HG03103 (cell line): ENCODE measurements around the gene COL5A1.
"Not testable (repeated sequence)": the region's sequence is repeated elsewhere in the genome, so short reads cannot be mapped to it uniquely, and the experiment has no call there.

ENCODE experiments used
- ATAC-seq: cut with Tn5 transposase; IDR thresholded peaks from one replicate; pipeline ENCODE4 v1.9.1; 2021; ENCODE audit warnings: low read depth; ENCODE audit not compliant: unreplicated experiment

COL5A1 gene

DNA sequence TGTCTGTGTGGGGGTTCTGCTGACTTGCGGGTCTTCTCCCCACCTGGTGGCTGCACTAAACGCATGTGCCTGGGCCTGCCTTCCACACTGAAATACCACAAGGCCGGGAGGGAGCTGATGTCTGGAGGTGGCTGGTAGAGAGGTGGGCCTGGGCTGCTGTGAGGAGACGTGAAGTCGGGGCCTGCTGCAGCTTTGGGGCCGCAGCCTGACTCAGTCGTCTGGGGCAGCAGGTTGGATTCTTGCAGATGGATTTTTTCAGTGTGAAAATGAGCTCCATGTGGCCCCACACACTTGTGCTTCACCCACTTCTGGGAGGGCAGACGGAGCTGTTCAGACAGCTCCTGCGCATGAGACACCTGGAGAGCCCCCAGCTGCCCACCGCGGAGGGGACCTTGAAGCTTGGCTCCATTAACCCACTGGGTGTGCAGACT is 29.3 kb downstream of the COL5A1 start:
- ATAC-seq, result no peak

DNA sequence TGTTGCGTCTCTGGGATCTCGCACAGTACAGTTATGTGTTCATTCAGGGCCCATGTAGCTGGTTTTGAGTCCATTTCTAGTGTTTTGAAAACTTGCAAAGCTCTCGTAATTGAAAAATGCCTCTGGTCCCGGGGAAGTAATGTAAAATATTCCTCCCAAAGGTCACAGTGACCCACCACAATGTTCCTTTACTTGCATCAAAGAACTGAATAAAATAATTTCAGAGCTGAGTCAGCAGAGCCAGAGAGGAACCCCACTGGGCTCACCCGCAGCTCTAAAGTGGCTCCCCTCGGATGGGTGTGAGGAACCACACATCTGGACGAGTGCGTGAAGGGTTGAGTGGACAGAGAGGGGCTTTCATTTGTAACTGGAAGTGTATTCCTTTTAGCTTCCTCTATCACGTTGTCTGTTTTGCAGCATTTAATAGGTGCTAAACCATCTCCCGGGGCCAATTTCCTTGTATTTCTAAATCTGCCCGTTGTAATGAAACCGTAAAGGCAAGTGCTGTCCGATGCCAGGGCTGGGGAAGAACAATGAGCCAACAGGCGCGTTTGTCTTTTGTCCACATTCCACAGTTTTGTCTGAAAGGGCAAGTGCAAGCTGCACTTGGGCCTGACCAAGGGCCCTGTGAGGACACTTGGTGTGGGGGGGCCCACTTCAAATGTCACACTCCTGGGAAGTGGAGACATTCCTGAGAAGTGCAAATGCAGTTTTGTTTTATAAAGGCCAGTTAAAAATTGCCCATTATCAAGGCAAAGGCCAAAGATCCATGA is 29.9 kb downstream of the COL5A1 start:
- ATAC-seq, result no peak

DNA sequence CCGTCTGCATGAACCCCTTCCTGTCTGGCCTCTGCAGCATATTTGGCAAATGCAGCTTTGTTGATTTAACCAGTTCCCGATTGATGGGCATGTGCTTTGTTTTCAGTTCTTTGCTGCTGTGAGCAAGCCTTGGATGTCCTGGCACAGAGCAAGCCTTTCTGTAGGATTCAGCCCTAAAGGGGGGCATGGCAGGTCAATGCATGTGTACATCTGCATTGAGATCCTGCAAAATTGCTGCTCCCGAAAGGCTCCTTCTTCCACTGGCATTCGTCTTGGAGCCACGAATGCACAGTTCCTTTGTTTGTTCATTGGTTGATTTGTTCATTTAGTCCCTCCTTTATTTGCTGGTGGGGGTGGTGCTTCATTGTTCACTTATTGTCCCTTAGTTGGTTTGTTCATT is 34.8 kb downstream of the COL5A1 start:
- no peak for ATAC-seq

DNA sequence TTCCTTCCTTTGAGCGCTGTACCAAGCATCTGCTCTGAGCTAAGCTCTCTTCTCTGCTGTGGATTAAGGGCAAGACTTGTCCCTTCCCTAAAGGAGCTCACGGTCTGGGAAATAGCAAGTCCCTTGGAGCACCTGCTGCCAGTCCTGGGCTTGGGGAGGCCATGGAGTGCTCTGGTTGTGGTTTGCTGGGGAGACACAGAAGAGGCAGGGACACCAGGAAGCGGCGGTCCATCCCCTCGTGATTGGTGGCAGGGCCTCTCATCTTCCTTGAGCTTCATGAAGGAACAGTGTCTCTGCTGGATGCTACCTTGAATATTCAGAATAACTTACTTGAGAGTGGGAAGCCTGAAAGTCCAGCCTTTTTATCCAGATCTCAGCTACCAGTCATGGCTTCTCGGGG is 35.3 kb downstream of the COL5A1 start:
- no peak for ATAC-seq

DNA sequence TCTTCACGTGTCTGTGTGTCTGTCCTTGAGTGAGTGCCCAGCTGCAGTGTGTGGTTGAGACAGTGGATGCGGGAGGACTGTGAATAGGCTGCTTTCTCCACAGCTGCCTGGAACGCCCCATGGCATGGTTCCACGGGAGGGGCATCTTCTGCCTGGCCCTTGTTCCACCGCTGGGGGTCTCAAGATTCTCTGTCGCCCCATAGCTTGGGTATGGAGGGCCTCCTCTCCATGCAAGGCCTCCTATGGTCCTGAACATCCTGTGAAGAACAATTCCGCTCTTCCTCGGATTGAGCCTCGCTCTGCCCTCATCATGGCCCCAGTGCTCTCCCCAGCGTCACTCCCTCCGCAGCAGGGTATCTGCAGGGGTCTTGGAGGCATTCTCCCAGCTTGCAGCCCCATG is 36.1 kb downstream of the COL5A1 start:
- ATAC-seq, result no peak

DNA sequence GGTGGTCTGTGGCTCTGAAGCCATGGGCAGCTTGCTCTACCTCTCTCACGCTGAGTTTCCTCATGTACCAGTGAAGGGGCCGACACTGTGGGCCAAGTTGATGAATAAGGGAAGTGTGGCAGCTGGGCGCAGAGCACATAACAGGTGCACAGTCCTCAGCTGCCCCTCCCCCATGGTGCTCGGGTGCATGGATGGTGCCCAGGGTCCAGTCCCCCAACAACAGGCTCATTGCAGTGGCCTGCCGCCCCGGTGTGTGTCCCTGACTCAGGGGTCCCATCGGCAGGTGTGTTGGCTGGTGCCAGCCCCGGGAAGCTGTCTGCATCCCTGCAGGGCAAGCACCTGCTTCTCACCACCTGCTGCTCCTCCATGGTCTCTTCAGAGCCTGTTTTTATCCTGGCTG is 36.6 kb downstream of the COL5A1 start:
- no peak for ATAC-seq

DNA sequence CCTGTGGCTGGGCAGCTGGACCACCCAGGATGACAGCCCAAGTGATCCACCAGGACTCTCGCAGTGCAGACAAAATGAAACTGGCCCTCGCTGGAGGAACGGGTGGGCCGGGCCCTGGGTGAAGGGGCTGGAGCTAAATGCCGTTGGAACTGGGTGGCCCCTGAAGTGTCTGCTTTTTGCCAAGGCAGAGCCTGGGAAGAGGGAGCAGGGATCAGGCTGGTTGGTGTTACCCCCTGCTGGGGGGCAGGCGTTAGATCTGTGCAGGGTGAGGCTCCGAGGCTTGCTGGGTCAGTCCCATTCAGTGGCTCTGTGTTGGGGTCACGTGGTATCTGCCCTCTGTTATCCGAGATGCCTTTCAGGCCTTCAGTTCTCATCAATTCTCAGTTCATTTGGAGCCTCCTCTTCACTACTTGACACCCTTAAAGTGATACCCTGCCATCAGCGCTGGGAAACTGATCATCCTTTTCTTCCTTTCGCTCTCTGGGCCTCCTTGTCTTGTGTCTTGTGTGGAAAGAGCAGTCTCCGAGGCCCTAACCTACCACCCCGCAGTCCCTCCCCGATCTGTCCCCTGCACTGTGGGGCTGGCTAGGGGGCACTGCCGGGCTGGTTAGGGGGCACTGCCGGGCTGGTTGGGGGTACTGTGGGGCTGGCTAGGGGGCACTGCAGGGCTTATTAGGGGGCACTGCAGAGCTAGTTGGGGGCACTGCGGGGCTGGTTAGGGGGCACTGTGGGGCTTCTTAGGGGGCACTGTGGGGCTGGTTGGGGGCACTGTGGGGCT is 37.3 kb downstream of the COL5A1 start:
- ATAC-seq, result no peak

DNA sequence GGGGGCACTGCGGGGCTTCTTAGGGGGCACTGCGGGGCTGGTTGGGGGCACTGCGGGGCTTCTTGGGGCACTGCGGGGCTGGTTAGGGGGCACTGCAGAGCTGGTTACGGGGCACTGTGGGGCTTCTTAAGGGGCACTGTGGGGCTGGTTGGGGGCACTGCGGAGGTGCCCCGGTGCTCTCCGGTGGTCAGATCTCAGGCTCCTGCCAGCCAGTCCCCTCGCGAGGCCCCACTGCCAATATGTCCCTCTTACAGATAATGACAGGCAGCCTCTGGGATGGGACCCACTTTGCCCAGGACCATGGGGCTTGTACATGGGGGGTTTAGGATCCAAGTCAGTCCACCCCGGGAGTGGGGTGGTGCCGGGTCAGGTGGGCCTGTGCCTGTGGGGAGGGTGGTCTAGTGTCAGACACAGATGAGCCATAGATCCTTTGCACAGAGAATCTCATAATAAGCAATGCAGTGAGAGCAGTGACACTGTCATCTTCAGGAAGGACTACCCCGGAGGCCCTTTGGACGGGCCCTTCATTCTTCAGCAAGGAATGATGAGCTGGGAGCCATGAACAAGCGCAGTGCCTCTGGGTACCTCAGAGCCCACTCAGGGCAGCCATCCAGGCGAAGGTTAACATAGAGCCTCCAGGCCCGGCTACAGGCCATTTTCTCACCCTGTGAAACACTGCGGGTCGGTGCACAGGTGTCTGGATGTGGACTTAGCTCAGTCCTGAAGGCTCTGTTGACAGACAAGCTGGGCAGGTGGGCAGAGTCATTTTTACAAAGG is 38.2 kb downstream of the COL5A1 start:
- ATAC-seq, result no peak

DNA sequence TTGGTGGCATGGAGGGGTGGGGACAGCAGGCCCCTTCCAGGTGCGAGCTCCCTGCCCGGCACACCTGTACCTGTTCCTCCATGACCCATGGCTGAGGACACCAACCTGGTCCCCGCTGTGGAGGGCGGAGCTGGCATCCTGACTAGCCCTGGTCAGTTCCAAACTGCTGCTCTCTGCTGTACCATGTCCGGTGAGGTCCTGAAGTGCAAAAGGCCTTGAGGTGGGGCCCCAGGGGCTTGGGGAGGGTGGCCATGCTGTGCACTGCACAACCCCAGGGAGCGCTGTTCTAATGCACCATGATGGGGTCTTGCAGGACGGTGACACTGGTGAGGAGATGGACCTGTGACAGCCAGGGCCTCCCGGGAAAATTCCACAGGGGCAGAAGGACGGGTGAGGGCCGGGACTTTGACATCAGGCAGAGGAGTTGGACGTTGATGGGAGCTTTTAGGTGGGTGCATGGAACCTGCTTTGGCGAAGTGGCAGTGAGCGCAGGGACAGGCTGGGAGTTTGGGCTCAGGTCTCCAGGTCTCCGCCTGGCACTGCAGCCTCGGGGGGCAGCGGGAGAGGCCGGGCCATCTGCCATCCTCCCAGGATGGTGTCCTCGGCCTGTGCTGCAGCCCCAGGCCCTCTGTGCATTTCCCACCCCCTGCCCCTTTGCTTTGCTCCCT is 38.9 kb downstream of the COL5A1 start:
- ATAC-seq, result no peak

DNA sequence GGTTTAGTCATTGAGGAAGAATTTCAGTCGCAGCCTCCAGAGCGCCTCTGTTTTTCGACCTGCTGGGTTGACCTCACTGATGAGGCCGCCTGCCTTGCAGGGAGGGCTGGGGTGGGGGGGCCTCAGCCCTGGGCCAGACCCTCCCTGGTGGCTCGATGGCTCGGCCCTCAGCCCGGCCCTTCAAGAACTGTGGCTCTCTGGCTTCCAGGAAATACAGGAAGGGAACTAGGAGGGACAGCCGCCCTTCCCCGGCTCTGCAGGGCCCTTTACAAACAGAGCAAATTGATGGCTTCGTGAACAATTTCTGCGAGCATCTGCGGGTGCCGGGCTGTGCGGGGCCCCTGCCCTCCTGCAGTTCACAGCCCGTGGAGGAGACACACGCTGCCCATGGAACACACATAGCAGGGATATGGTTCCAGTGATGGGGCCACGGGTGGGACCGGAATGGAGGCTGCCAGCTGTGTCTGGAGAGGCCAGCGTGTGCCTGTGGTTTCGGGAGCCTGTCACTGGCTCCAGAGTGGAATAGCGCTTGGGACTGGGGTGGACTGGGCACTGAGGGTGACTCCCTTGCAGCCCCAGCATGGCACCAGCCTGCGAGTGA is 39.6 kb downstream of the COL5A1 start:
- no peak for ATAC-seq

DNA sequence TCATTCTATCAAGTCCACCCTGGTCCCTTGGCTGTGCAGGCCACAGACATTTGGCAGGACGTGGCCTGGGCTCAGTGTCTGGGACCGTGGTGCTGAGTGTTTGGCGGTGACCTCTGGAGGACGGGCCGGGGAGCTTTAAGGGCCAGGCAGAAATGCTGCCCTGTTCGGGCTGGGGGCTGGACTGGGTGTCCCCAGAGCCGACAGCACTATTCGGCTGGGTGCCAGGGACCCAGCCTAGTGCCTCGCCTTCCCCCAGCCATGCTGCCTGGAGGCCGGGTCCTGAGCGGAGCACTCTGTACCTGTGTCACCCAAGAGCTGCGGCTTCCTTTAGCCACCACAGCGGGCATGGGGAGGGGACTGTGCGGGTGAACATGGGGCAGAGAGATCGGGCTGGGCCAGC is 40.4 kb downstream of the COL5A1 start:
- ATAC-seq, result no peak

DNA sequence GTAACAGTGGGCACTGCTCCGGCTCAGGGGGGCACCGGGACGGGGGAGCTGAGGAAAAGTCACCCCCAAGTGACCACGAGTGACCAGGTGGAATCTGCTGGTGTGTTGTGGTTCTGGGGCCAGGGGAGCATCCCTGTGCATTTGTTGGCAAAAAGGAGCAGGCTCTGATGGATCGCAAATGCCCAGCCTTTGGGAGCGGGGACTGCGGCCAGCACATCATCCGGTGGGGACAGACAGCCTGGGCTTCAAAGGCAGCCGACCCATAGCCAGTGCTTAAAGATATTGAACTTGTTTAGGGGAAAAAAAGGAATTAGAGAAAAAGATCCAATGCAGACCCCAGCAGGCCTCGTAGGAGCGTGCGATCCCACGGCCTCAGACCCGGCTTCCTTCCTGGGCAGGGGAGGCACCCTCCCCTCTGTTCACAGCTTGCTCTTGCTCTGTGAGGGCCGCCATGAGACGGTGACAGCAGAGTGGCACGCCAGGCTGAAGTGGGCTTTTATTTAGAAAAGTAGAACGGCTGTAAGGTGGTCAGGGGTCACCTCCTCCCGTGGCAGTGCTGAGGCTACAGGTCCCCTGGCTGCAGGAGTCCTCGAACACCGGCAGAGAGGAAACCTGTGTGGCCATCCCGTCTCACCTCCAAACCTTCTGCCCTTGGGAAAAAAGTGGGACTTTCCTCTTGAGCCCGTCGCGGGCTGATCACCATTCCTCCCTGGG is 41.2 kb downstream of the COL5A1 start:
- no peak for ATAC-seq

DNA sequence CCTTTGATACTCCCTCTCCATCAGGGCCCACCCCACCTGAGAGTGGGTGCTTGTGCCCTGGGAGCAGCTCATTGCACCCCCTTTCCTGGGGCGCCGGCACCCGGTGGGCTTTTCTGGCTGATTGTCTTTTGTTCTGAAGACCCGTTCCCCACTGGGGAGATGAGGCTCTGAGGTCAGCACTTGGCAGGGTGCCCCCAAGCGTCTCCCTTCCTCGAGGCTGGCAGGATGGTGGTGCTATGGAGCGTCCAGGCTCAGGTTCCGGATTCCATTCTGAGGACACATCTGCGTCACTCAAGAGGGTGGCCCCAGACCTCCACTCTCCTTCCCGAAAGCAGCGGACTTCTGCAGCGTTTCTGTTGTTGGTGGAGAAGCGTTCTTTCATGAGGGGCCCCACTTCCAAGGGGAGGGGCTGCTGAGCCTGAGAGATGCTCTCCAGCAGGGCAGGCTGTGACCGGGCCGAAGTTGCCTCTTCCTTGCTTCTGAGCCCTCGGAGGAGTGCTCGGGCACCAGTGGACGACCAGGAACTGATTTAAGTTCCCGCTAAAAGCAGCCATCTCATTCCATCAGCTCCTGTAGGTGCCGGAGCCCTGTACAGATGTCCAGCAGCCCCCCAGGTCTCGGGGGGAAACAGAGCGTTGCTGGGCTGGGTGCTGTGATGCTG is 42.2 kb downstream of the COL5A1 start:
- ATAC-seq, result no peak

DNA sequence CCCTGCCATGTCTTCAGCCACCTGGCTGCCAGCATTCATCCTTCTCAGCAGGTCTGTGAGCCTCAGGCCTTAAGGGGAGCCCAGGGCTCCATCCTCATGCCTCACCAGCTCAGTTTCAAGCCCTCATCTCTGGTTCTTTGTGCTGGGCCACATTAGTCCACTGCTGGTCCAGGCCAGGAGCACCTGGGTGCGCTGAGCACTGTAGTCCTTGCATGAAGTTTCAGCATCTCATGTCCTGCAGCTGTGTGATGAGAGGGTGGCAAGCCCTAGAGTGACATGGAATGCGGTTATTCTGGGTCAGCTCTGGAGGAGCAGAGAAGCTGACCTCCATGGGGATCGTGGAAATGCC is 42.7 kb downstream of the COL5A1 start:
- no peak for ATAC-seq

DNA sequence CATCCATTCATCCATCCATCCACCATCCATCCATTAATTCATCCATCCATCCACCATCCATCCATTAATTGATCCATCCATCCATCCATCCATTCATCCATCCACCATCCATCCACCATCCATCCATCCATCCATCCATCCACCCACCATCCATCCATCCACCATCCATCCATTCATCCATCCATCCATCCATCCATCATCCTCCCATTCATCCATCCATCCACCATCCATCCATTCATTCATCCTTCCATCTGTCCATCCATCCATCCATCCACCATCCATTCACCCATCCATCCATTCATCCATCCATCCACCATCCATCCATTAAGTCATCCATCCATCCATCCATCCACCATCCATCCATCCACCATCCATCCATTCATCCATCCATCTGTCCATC is 43.3 kb downstream of the COL5A1 start:
- not testable (repeated sequence) for ATAC-seq

DNA sequence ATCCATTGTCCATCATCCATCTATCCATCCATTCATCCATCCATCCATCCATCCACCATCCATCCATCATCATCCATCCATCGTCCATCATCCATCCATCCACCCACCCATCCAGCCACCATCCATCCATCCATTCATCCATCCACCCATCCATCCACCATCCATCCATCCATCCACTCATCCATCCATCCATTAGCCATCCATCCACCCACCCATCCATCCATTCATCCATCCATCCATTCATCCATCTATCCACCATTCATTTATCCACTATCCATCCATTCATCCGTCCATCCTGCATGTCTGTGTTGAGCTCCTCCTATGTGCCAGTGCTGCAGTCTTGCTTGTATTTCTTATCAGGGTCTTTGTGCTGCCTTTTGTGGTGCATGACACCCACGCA is 44.2 kb downstream of the COL5A1 start:
- ATAC-seq, result no peak

DNA sequence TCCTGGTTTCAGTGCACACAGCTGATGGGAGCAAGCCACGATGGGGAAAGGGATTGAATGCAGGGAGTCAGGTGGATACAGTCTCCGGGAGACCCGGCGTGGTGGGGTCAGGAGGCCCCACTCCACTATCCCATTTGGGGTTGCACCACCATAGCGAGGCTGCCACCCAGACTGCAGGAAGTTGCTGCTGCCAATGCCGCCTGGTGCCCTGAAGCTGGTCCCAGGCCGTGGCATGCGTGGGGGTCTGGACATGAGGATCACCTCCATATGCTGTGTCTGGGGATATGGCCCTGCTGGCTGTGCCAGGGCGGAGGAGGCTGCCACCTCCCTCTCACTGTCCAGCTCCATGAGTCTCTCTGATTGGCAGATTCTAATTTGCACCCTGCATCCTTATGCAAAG is 45.3 kb downstream of the COL5A1 start:
- no peak for ATAC-seq

DNA sequence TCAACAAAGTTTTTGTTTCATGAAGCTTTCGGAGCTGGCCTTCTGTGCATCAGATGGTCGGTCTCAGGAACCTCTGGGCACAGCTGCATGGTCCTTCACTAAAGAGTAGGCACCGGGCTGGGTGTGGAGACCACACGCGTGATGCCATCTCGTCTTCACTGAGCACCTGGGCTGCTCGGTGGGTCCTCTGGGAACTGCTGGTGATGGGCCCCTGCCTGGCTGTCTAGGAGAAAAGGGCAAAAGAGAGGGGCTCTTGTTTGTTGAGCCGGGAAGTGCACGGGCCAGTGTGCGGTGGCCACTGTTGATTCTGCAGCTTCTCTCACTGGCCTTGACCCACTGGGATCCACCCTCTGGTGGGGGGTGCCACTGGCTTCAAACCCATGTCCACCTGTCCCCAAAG is 46.0 kb downstream of the COL5A1 start:
- no peak for ATAC-seq

DNA sequence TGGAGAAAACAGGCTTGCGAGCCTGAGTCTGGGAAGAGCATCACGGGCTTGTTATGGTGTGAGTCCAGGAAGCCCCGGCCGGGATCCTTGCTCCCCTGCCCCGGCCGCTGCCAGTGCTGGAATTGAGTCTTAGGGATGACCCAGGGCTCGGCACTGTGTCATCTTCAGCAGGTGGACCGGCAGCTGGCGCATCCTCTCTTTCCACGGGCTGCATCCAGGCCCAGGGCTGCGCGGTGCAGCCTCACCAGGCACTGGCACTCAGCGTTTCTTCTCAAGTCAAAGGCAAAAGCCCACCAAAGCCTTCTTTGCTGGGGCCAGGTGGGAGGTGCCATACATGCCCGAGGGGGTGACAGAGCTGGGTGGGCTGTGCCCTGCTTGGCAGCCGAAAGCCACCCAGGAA is 46.6 kb downstream of the COL5A1 start:
- ATAC-seq, result no peak
